Uterus (tissue), 2 donors: ENCODE results near the gene MDK.

ENCODE experiments used
- POLR2A ChIP-seq, 2 donors: fragments of 450-650 bp; IDR thresholded peaks; one replicate each; pipeline ENCODE4 v1.6.1; 2016; ENCODE audit warnings: antibody characterized with exemption in 2 of 2, mild to moderate bottlenecking in 1 of 2, moderate library complexity in 1 of 2
- TF ChIP-seq, protein P1 (sequence below), 4 experiments: fragments of 200-600 bp in 2 of 4; fragments of 450-650 bp in 2 of 4; sonication (generic) in 2 of 4; IDR thresholded peaks; one replicate each; pipeline ENCODE4 v1.5.1; 2016 to 2019; ENCODE audit warnings: antibody characterized with exemption in 4 of 4, mild to moderate bottlenecking in 2 of 4, moderate library complexity in 1 of 4

DNA sequence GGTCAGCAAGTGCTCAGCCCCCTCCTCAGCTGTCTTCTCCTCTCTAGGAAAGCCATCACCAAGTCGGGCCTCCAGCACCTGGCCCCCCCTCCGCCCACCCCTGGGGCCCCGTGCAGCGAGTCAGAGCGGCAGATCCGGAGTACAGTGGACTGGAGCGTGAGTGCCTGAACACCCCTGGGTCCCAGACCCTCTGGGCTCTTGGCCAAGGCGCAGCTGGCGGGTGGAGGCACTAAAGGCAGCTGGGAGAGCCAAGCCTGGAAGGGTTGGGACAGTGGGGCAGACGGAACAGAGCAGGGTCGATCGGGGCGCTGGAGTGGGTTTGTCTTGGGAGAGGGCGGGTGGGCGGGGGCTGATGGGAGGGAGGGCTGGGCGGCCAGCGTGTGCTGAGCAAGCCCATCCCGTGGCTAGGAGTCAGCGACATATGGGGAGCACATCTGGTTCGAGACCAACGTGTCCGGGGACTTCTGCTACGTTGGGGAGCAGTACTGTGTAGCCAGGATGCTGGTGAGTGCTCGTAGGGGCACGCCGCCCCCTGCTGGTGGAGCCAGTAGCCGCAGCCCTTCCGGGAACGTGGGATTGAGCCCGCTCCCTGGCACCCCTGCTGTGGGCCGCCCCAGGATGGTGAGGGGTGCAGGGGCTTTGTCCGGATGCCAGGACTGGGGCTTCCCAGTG lies 14.1 kb upstream of the MDK start:
- TF ChIP-seq, protein P1, sequence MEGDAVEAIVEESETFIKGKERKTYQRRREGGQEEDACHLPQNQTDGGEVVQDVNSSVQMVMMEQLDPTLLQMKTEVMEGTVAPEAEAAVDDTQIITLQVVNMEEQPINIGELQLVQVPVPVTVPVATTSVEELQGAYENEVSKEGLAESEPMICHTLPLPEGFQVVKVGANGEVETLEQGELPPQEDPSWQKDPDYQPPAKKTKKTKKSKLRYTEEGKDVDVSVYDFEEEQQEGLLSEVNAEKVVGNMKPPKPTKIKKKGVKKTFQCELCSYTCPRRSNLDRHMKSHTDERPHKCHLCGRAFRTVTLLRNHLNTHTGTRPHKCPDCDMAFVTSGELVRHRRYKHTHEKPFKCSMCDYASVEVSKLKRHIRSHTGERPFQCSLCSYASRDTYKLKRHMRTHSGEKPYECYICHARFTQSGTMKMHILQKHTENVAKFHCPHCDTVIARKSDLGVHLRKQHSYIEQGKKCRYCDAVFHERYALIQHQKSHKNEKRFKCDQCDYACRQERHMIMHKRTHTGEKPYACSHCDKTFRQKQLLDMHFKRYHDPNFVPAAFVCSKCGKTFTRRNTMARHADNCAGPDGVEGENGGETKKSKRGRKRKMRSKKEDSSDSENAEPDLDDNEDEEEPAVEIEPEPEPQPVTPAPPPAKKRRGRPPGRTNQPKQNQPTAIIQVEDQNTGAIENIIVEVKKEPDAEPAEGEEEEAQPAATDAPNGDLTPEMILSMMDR (IDR thresholded peaks at IDR 0.05), result peak; percentile 85 to 87 (median 86)
- TF ChIP-seq POLR2A (IDR thresholded peaks at IDR 0.05), result no peak
